GM19328 (cell line): ENCODE results near the gene B9D2.
A peak's percentile ranks its signal among the peaks of the same experiment; 100 is the strongest.

Experiments
- ATAC-seq: cut with Tn5 transposase; IDR thresholded peaks from one replicate; pipeline ENCODE4 v1.9.1; 2021; ENCODE audit warnings: mild to moderate bottlenecking, moderate library complexity; ENCODE audit not compliant: unreplicated experiment

B9D2 gene

GRCh38 chr19:41330481-41330880 lies 33.5 kb downstream of the B9D2 start:
- no peak for ATAC-seq

GRCh38 chr19:41328842-41329225 lies 35.1 kb downstream of the B9D2 start:
- ATAC-seq, result no peak

DNA sequence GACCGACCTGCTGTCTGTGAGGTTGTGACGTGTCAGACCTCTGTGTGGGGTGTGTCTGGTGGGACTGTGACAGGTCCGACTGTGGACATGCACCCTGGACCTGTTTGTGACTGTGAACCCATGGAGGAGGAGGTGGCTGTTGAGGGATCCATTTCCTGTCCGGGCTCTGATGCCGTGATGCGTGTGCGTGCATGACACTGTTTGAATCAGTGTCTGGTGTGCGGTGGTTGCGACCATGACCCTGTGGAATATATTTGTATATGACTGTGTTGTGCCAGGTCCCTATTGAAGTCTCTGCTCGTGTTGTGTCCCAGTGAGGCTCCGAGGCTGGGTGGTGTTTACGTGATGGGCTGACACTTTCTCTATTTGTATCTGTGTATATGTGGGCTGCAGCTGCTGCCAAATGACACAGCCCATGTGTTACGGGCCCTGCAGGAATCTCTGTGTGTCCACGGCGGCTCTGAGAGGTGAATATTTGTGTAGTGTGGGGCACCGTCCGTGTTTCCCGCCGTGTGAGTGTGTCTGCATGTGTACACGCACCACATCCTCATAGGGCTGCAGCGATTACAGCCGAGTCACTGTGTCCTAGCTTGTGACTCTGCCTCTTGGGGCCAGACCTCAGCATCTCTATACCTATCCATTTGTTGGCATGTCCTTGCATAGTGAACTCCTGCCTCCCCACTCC lies 35.6 kb downstream of the B9D2 start:
- no peak for ATAC-seq

DNA sequence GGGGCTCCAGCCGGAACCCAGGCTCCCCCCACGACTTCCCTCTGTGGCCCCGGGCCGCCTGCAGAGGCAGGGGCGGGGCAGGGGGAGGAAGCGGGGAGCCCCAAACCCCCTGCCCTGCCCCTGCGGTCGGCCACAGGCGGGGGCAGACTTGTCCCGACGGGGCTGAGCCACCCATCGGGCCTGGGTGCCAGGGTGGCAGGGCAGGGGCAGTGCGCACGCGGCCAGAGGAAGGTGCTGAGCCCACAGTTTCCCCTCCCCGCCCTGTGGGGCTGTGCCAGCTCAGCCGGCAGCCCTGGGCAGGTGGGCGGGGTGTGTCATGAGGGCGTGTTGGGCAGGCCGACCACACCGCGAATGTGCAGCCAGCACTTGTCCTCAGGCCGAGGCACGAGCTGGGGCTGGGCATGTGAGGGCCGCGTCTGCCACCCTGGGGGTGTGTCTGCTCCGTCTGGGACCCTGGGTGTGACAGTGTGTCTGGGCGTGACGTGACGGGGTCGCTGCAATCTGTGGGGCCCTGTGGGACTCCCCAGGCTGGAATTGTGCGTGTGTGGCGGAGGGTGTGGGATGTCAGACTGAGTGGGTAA lies 36.3 kb downstream of the B9D2 start:
- ATAC-seq, result peak; percentile 53

- ATAC-seq, result no peak
These were observed 36.8 kb downstream of the B9D2 start for GRCh38 chr19:41327076-41327575.

GRCh38 chr19:41325947-41326706 lies 37.8 kb downstream of the B9D2 start:
- no peak for ATAC-seq

DNA sequence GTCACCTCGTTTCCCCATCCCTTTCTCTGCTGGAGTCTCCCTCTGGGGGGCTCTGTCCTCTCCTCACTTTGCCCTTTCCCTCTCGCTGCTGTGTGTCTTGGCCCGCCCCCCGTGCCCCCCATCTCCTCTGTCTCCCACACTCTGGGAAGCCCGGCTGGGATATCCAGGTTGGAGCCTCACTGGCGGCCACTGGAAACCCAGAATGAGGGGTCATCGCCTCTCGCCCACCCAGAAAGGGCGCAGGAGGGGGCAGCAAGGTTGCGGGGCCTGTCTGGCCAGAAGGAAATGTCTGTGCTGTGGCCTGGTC lies 38.4 kb downstream of the B9D2 start:
- no peak for ATAC-seq

DNA sequence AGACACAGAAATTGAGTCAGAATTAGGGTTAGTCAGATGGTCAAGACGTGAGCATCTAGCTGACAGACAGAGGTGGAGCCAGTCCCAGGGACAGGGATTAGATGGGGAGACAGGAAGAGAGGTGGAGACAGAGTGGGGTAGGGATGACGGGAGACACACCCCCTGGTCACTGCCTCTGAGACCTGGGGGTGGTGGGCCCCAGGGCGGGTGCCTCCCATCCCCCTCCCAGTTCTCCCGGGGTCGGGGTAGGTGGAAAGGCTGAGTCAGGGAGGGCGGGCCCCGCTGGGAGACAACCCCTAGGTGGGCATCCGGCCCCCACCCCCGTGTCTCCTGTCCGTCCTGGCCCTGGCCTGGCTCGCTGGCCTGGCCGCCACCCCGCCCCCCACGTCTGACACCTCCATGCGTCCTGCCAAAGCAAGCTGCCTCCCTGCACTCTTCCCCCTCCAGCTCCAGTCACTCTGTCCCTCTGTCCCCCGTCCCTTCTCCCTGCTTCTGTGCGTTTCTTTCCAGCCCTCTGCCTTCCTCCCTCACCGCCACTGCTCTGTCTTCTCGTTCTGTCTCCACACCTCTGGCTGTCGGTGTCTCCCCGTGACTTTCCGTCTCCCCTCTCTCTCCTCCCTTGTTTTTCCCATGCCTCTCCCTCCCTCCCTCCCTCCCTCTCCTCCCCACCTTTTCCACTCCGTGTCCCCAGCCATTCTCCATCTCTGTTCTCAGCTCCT lies 38.9 kb downstream of the B9D2 start:
- ATAC-seq, result no peak

- ATAC-seq, result no peak
These were observed 39.7 kb downstream of the B9D2 start for GRCh38 chr19:41324231-41324702.

DNA sequence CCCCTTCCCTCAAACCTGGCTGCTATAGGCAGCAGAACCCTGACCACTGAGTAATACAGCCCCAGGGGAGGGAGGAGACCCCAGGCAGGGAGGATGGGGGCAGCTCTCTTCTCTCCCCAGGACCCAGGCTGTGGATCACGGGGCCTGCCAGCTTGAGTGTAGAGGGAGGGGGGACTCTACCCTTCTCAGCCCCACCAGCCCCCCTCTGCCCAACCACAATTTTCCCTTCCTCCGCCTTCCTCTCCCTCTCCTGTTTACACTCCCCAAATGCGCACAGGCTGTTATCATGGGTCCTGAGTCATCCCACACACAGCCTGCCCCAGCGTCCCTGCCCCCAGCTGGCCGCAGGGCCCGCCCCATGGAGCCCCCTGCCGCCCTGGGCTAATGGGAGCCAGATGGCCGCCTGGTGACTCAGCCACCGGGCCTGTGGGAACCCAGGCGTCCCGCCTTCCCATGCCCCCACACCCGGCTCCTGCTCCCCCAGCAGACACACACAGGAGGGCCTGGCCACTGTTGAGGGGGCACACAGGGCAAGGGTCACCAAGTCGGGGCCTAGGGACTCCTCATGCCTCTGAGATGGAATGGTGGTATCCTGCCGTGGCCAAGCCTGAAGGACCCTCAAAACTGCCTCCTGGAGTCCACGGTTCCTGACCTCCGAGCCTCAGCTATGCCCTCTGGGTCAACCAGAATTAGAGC lies 40.4 kb downstream of the B9D2 start:
- no peak for ATAC-seq

DNA sequence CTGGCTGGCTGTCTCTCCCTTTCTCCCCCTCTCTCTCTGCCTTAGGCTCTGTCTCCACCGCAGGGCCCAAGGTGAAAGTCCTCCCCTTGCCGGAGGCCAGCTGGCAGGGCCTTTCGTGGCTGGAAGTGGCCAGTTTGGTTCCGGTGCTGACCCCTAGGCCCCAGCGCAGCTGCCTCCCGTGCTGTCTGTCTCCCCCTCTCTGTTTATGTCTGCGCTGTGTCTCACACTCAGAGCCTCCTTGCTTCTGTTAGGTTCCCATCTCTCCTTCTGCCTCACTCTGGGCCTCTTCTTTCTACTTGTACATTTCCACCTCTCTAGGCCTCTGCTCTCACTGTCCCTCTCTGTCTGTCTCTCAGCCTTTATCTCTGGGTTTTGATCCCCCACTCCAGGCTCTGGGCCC lies 40.9 kb downstream of the B9D2 start:
- ATAC-seq, result no peak

- ATAC-seq, result no peak
These were observed 41.5 kb downstream of the B9D2 start for GRCh38 chr19:41322451-41322850.

DNA sequence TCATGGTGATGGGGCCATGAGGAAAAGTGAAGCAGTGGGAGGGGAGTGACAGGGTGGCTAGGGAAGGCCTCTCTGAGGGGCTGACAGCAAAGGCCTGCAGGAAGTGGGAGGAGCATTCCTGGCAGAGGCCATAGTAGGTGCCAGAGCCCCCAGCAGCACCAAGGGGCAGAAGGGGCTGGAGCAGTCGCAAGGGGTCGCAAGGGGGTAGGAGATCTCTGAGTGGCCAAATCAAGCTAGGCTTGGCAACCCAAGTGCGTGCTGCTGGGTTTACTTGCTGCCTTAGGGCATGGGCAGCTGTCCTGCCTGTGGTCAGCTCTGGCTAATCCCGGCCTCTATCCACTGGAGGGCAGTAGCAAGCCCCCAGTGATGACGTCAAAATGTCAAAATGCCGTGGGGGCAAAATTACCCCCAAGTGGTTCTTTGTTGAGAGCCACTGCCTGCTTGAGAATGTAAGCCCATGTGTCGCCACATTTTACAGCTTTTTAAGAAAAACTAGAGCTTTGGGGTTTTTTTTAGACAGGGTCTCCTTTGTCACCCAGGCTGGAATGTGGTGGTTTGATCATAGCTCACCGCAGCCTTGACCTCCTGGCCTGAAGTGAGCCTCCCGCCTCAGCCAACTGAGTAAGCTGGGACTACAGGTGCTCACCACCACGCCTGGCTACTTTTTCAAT lies 42.2 kb downstream of the B9D2 start:
- ATAC-seq, result no peak

- ATAC-seq, result no peak
These were observed 42.7 kb downstream of the B9D2 start for GRCh38 chr19:41321204-41321599.

DNA sequence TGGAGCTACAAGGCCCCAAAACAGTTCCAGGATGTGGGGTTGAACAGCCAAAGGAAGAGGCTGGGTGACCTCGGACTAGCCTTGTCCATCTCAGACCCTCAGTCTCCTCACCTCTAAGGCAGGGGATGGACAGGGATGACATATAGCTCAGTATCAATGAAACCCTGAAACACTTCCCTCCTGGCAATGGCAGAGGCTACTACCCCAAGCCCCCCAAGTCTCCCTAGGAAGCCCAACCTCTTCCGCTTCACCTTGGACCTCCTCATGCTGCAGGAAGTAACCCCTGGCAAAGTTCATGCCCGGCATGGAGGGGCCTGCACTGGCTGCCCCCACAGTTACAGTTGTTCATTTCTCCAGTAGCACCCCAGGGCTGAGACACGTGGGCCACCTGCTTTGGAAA lies 43.4 kb downstream of the B9D2 start:
- ATAC-seq, result no peak

DNA sequence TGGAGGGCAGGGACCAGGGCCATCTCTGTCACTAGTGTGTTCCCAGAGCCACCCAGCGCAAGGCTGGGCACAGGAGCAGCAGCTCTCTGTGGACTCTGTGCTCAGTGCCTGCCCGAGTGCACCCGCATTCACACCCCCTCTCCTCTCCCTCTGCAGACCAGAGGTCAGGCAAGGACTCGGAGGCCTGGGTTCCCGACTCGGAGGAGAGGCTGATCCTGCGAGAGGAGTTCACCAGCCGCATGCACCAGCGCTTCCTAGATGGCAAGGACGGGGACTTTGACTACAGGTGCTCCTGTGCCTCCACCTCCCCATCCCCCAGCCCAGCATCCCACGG lies 43.8 kb downstream of the B9D2 start:
- no peak for ATAC-seq

- ATAC-seq, result no peak
These were observed 44.3 kb downstream of the B9D2 start for GRCh38 chr19:41319500-41320184.

GRCh38 chr19:41318696-41319499 lies 45.1 kb downstream of the B9D2 start:
- ATAC-seq, result no peak

- no peak for ATAC-seq
These were observed 47.5 kb downstream of the B9D2 start for GRCh38 chr19:41316306-41316920.
